Kidney (tissue), 14 donors: ENCODE data around the gene EEFSEC. TPM values are rescaled to one million over a fixed set of nuclear protein-coding genes. Genes with fewer than 3 reads are reported as not detected.

ENCODE experiments used
- DNase-seq, 5 donors: peaks; one replicate each; pipeline ENCODE4 v3.0.0-alpha.2; 2013 to 2020
- FAIRE-seq: peaks from 2 replicates; lab custom pipeline; 2012; peaks lifted over from hg19 to GRCh38; lab: Jason Lieb, UNC
- H3K27ac ChIP-seq, 2 donors: one replicate each; pipeline ENCODE4 v1.7.0; 2013; ENCODE audit warnings: low read depth in 2 of 2, low read length in 2 of 2, inconsistent platforms in 1 of 2
- H3K27me3 ChIP-seq: one replicate; pipeline ENCODE4 v1.7.1; 2013; ENCODE audit warnings: low read length, inconsistent platforms; ENCODE audit not compliant: control insufficient read depth, insufficient read depth
- H3K36me3 ChIP-seq, 3 donors: one replicate each; pipeline versions ENCODE4 v1.7.0 to v1.7.1; 2013; ENCODE audit warnings: low read length in 3 of 3, control low read depth in 1 of 3, inconsistent platforms in 1 of 3; ENCODE audit not compliant: insufficient read depth in 3 of 3, control insufficient read depth in 2 of 3
- H3K4me1 ChIP-seq, 3 donors: one replicate each; pipeline versions ENCODE4 v1.7.0 to v1.7.1; 2013; ENCODE audit warnings: low read length in 3 of 3, inconsistent platforms in 1 of 3, low read depth in 1 of 3; ENCODE audit not compliant: control insufficient read depth in 2 of 3, insufficient read depth in 2 of 3
- H3K4me3 ChIP-seq, 3 donors: one replicate each; pipeline versions ENCODE4 v1.7.0 to v1.8.1; 2013; ENCODE audit warnings: low read length in 3 of 3, control low read depth in 1 of 3, inconsistent platforms in 1 of 3
- H3K9ac ChIP-seq, 3 donors: one replicate each; pipeline versions ENCODE4 v1.7.0 to v1.7.1; 2013; ENCODE audit warnings: low read length in 3 of 3, control low read depth in 1 of 3, inconsistent platforms in 1 of 3
- H3K9me3 ChIP-seq, 3 donors: one replicate each; pipeline versions ENCODE4 v1.7.0 to v1.7.1; 2013; ENCODE audit warnings: low read length in 3 of 3, control low read depth in 1 of 3, inconsistent platforms in 1 of 3; ENCODE audit not compliant: control insufficient read depth in 2 of 3, insufficient read depth in 1 of 3
- intact Hi-C: fragments of 100-400 bp; cut with DNase I; formaldehyde crosslinking; loops from one replicate; pipeline ENCODE4 v1.11.1; 2022
- polyA plus RNA-seq: library from polyadenylated mRNA; stranded (reverse); fragments of 350-450 nt; fragmentation: Illumina TruSeq; extraction: RNeasy Lipid Tissue Mini Kit (QIAGEN cat#74804); gene quantifications from one replicate; pipeline ENCODE4 v1.2.3, GENCODE V29; 2014; ENCODE audit warnings: low read depth, low replicate concordance; ENCODE audit not compliant: insufficient read depth
- total RNA-seq: library from RNA; stranded (reverse); fragmentation: NEBNext Ultra II Directional; extraction: Animal tissue kit (Norgen Biotek cat#: 25700); gene quantifications from one replicate; pipeline ENCODE4 v1.2.1, GENCODE V29; 2021
- TF ChIP-seq, protein P1 (sequence below): IDR thresholded peaks from 3 replicates; pipeline ENCODE4 v1.5.1; 2012; ENCODE audit warnings: mild to moderate bottlenecking, moderate library complexity, borderline replicate concordance; ENCODE audit not compliant: insufficient read depth; ENCODE audit errors: extremely low read depth
- donor health status: control.
- donor health status: control.
- donor health status: control.
- donor health status: control.
- donor health status: control.
- donor health status: DM: yes; HTN: yes; CAD: no.
- donor health status: Normal renal cell carcinoma (clear cell type).

EEFSEC gene
- total and polyA plus RNA-seq, 2 donors from 2014 or later = 15.2 to 23.2 TPM

DNA sequence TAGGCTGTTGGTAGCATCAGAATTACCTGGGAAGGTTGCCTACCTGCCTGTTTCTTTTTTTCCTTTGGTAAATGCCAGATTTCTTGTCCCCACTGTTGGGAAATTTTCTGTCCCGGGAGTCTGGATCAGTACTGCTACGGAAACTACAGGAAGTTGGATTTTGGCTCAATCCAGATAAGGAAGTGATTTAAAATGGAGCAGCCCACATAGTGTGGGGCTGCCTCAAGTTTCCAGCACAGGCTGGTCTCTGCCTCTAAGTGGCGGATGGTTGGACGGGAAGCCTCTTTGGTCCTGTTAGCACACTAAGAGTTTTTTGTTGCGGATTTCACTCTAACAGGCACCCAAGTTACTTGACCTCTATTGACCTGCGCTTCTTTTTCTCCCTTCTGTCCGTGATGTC is 54.7 kb downstream of the EEFSEC start:
- Histone ChIP-seq H3K4me1 (peaks cover 5 to 18% (median 14%) of the 10 kb centered on the region in 3 donors), H3K27ac (no peak overlapping the region), H3K9me3 (no peaks in the 10 kb centered on the region), H3K27me3 (no peaks in the 10 kb centered on the region), H3K4me3 (no peak overlapping the region), H3K36me3 (no peaks in the 10 kb centered on the region), H3K9ac (no peak overlapping the region)
- intact Hi-C loops = no loop called here
- TF ChIP-seq, protein P1, sequence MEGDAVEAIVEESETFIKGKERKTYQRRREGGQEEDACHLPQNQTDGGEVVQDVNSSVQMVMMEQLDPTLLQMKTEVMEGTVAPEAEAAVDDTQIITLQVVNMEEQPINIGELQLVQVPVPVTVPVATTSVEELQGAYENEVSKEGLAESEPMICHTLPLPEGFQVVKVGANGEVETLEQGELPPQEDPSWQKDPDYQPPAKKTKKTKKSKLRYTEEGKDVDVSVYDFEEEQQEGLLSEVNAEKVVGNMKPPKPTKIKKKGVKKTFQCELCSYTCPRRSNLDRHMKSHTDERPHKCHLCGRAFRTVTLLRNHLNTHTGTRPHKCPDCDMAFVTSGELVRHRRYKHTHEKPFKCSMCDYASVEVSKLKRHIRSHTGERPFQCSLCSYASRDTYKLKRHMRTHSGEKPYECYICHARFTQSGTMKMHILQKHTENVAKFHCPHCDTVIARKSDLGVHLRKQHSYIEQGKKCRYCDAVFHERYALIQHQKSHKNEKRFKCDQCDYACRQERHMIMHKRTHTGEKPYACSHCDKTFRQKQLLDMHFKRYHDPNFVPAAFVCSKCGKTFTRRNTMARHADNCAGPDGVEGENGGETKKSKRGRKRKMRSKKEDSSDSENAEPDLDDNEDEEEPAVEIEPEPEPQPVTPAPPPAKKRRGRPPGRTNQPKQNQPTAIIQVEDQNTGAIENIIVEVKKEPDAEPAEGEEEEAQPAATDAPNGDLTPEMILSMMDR = no peak
- DNase-seq (no peak), FAIRE-seq (no peak)

DNA sequence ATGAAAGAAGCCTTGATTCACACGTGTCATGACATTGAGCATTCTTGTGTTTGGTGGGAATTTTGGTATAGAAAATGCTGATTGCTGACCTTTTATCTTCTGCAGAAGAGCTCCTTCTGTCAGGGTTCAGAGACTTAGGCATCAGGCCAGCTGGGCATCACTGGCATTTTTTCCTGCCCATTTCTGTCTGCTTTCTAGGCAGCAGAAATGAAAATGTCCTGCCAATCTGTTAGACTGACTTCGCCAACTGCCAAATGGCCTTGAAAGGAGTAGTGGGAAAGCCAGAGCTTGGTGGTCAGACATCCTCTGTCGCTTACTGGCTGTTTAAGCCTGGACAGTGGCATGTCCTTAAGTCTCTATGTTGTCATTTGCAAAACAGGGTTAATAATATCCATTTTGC is 57.4 kb downstream of the EEFSEC start:
- H3K27ac ChIP-seq = no peak overlapping the region
- H3K4me3 ChIP-seq = no peak overlapping the region
- DNase-seq = no peak
- H3K4me1 ChIP-seq = peaks cover 2 to 12% (median 10%) of the 10 kb centered on the region in 3 donors
- no peaks in the 10 kb centered on the region for H3K9me3 ChIP-seq
- no peaks in the 10 kb centered on the region for H3K36me3 ChIP-seq
- TF ChIP-seq, protein P1 = no peak
- H3K9ac ChIP-seq = no peak overlapping the region
- no peaks in the 10 kb centered on the region for H3K27me3 ChIP-seq
- FAIRE-seq = no peak
- intact Hi-C loops = no loop called here

DNA sequence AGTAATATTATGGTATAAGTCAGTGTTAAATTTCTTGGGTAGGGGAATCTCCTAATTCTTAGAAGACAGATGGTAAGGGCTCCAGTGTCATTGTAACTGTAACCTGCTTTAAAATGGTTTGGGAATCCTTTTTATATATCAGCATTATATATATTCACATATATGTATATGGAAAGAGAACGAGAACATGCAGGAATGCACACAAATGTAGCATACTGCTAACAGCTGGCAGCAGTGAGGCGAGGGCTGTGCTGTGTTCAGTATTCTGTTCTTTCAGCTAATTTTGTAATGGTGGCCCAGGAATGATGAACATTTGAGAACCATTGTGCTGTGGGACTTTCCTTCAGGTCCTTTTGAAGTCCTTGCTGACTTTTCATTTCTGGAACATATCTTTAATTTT is 60.8 kb downstream of the EEFSEC start:
- no peaks in the 10 kb centered on the region for H3K27me3 ChIP-seq
- H3K4me3 ChIP-seq = no peak overlapping the region
- FAIRE-seq (no peak), DNase-seq (no peak)
- no peak overlapping the region for H3K27ac ChIP-seq
- TF ChIP-seq, protein P1 = no peak
- H3K9ac ChIP-seq = no peak overlapping the region
- H3K4me1 ChIP-seq = peaks cover 3 to 24% (median 7%) of the 10 kb centered on the region in 3 donors
- intact Hi-C loops = no loop called here
- H3K36me3 ChIP-seq = no peaks in the 10 kb centered on the region
- H3K9me3 ChIP-seq = no peaks in the 10 kb centered on the region

DNA sequence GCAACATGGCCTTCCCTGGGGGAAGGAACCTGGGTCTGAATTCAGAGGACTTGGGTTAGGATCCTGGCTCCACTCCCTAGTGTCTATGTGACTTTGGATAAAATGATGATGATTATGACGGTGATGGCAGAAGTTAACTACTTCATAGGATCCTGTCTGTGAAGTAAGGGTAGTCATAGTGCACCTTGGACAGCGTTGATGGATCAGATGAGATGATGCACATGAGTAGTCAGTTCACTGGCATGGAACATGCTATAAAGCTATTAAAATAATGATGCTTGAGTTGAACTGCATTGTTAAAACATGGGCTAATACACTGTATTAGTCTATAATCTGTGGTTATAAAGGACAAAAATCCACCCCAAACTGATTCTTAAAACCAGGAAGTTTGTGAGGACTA is 62.0 kb downstream of the EEFSEC start:
- FAIRE-seq (no peak), DNase-seq (no peak)
- TF ChIP-seq, protein P1 = no peak
- H3K27me3 ChIP-seq = no peaks in the 10 kb centered on the region
- intact Hi-C loops = no loop called here
- H3K27ac ChIP-seq = no peak overlapping the region
- no peaks in the 10 kb centered on the region for H3K9me3 ChIP-seq
- H3K4me3 ChIP-seq = no peak overlapping the region
- no peak overlapping the region for H3K9ac ChIP-seq
- H3K4me1 ChIP-seq = peaks cover 3 to 24% (median 7%) of the 10 kb centered on the region in 3 donors
- H3K36me3 ChIP-seq = no peaks in the 10 kb centered on the region
